K562 (cell line): Measurements from ENCODE around the gene SLC49A3. TPM values are rescaled to one million over a fixed set of nuclear protein-coding genes. Genes with fewer than 3 reads are reported as not detected.

Source experiments
- ATF1 ChIP-seq, 2 experiments: fragments of 450-650 bp in 1 of 2; IDR thresholded peaks; 2 replicates each; pipeline ENCODE4 v1.6.1; 2016; ENCODE audit warnings: missing compliant biosample characterization in 1 of 2, missing genetic modification characterization in 1 of 2
- BCL6 ChIP-seq: fragments of 250-450 bp; sonication (Bioruptor Pico); IDR thresholded peaks from 2 replicates; pipeline ENCODE4 v1.4.0; 2020
- COPS2 ChIP-seq: fragments of 450-650 bp; conservative IDR thresholded peaks from 2 replicates; pipeline ENCODE4 v1.6.1; 2016; ENCODE audit warnings: mild to moderate bottlenecking, moderate library complexity
- HES1 ChIP-seq: fragments of 450-650 bp; IDR thresholded peaks from 2 replicates; pipeline ENCODE4 v1.6.1; 2016; ENCODE audit warnings: low read depth, mild to moderate bottlenecking, moderate library complexity
- HMGXB4 ChIP-seq: sonication (generic); formaldehyde crosslinking; IDR thresholded peaks from 2 replicates; pipeline ENCODE4 v1.8.1; 2023; ENCODE audit warnings: mild to moderate bottlenecking, missing genetic modification reagents
- ID3 ChIP-seq, 2 experiments: fragments of 250-450 bp in 1 of 2; fragments of 450-650 bp in 1 of 2; sonication (Bioruptor Pico) in 1 of 2; IDR thresholded peaks; 2 replicates each; pipeline versions ENCODE4 v1.6.1 to v1.8.0; 2016 to 2021; ENCODE audit warnings: mild to moderate bottlenecking in 2 of 2, moderate library complexity in 2 of 2, missing compliant biosample characterization in 1 of 2, missing genetic modification characterization in 1 of 2
- MITF ChIP-seq: IDR thresholded peaks from 2 replicates; pipeline ENCODE4 v1.6.1; 2014; ENCODE audit warnings: antibody characterized with exemption
- NRF1 ChIP-seq, 2 experiments: fragments of 450-650 bp; IDR thresholded peaks in 1 of 2; conservative IDR thresholded peaks in 1 of 2; 2 replicates each; pipeline ENCODE4 v1.6.1; 2014; ENCODE audit warnings: mild to moderate bottlenecking in 2 of 2
- SMAD1 ChIP-seq: fragments of 150-350 bp; IDR thresholded peaks from 2 replicates; pipeline ENCODE4 v1.6.1; 2014; ENCODE audit warnings: low read length, low read depth; ENCODE audit not compliant: partially characterized antibody
- SMARCA5 ChIP-seq: fragments of 450-650 bp; IDR thresholded peaks from 2 replicates; pipeline ENCODE4 v1.6.1; 2016
- SNRNP70 ChIP-seq: fragments of 200-400 bp; formaldehyde crosslinking; optimal IDR thresholded peaks from 2 replicates; pipeline ENCODE3; 2017; ENCODE audit warnings: low read depth, low read length
- SRSF3 ChIP-seq: fragments of 200-400 bp; formaldehyde crosslinking; IDR thresholded peaks from 2 replicates; pipeline ENCODE4 v1.6.1; 2016; ENCODE audit warnings: mild to moderate bottlenecking, low read length, moderate library complexity; ENCODE audit not compliant: insufficient read depth
- TARDBP ChIP-seq: fragments of 450-650 bp; IDR thresholded peaks from 2 replicates; pipeline ENCODE4 v1.6.1; 2016
- THAP12 ChIP-seq: fragments of 250-450 bp; sonication (Bioruptor Pico); IDR thresholded peaks from 2 replicates; pipeline ENCODE4 v1.9.0; 2021; ENCODE audit warnings: mild to moderate bottlenecking, inconsistent platforms
- ZBED1 ChIP-seq: IDR thresholded peaks from 2 replicates; pipeline ENCODE4 v1.6.1; 2014
- ZBTB17 ChIP-seq: fragments of 450-650 bp; formaldehyde crosslinking; IDR thresholded peaks from 2 replicates; pipeline ENCODE4 v1.4.0; 2020; ENCODE audit warnings: mild to moderate bottlenecking
- ZC3H8 ChIP-seq: fragments of 450-650 bp; IDR thresholded peaks from 2 replicates; pipeline ENCODE4 v1.6.1; 2017
- ZEB2 ChIP-seq: fragments of 450-650 bp; IDR thresholded peaks from 2 replicates; pipeline ENCODE4 v1.6.1; 2016
- ZNF277 ChIP-seq: fragments of 250-450 bp; sonication (Bioruptor Pico); IDR thresholded peaks from 2 replicates; pipeline ENCODE4 v1.8.0; 2022; ENCODE audit warnings: inconsistent platforms, mild to moderate bottlenecking, moderate library complexity, borderline replicate concordance
- ZNF707 ChIP-seq: fragments of 250-450 bp; sonication (Bioruptor Pico); conservative IDR thresholded peaks from 2 replicates; pipeline ENCODE4 v1.8.0; 2022; ENCODE audit warnings: inconsistent platforms, mild to moderate bottlenecking, moderate library complexity
- polyA plus RNA-seq, 8 experiments: library from polyadenylated mRNA; depleted of rRNA in 4 of 8; stranded (reverse) in 5 of 8; unstranded in 3 of 8; fragments of >200 nt; fragmentation: Nextera tagmentation in 2 of 8; fragmentation: Illumina TruSeq in 1 of 8; extraction: Ambion mirVana in 2 of 8; extraction: Trizol in 1 of 8; gene quantifications; 2 replicates each; pipeline versions ENCODE4 v1.2.1 to v1.2.3, GENCODE V29; 2011 to 2014; ENCODE audit warnings: inconsistent platforms in 1 of 8, missing spikeins in 1 of 8
- total RNA-seq, 7 experiments: library from RNA; depleted of rRNA in 6 of 7; stranded (reverse); fragments of >200 nt in 6 of 7; fragmentation: Illumina TruSeq in 2 of 7; extraction: Trizol in 2 of 7; gene quantifications; 2 replicates each; pipeline versions ENCODE4 v1.2.1 to v1.2.3, GENCODE V29; 2011 to 2021; ENCODE audit warnings: low replicate concordance in 1 of 7

SLC49A3 gene
- total and polyA plus RNA-seq, 9 of the 15 experiments (the other 6 are each of a cell fraction or from before 2014, with no cell fraction given), result 0.24 to 0.41 TPM; not detected in 7

GRCh38 chr4:674172-675035, 14.5 kb downstream of the SLC49A3 start, which contains the start of the genes ATP5ME and MYL5 (continued):
- TF ChIP-seq ID3 (CRISPR knock-in tag; IDR thresholded peaks at IDR 0.05) (no peak), ID3 (tag; IDR thresholded peaks at IDR 0.05) (peak; percentile 33; the same call in 1 of the 2 replicates), BCL6 (CRISPR knock-in tag) (no peak), HES1 (no peak), COPS2 (no peak), ZEB2 (no peak), ZNF277 (CRISPR knock-in tag) (no peak), ATF1 (CRISPR knock-in tag; IDR thresholded peaks at IDR 0.05) (peak; percentile 78), ATF1 (tag; IDR thresholded peaks at IDR 0.05) (peak; percentile 99), ZNF707 (CRISPR knock-in tag) (no peak), SMARCA5 (no peak), NRF1 (conservative IDR thresholded peaks at IDR 0.05 in 1 of 2, IDR thresholded peaks at IDR 0.05 in 1 of 2) (peak; percentile 99), SRSF3 (0 out of 2 replicates have a peak, but pooled peaks have one; percentile 69), SNRNP70 (no peak), ZBED1 (peak; percentile 83; the same call in 1 of the 2 replicates), ZC3H8 (no peak), SMAD1 (no peak), THAP12 (CRISPR knock-in tag) (peak; percentile 89), MITF (no peak), TARDBP (no peak), HMGXB4 (CRISPR knock-in tag) (peak; percentile 89), ZBTB17 (no peak)
